HEK293 (cell line): ENCODE measurements around the gene SLC44A1.

ENCODE experiments used
- HOXA7 ChIP-seq: sonication (generic); formaldehyde crosslinking; IDR thresholded peaks from 2 replicates; pipeline ENCODE4 v1.8.1; 2022; ENCODE audit warnings: missing genetic modification reagents, borderline replicate concordance
- KLF9 ChIP-seq: fragments of 450-650 bp; formaldehyde crosslinking; IDR thresholded peaks from 2 replicates; pipeline ENCODE4 v1.5.1; 2016; ENCODE audit warnings: missing biosample characterization, missing genetic modification characterization, low read depth
- TF ChIP-seq, protein P1 (sequence below): fragments of 450-650 bp; formaldehyde crosslinking; IDR thresholded peaks from 2 replicates; pipeline ENCODE4 v1.5.1; 2016; ENCODE audit warnings: missing biosample characterization, missing genetic modification characterization, low read depth
- TF ChIP-seq, protein P2 (sequence below): fragments of 450-650 bp; formaldehyde crosslinking; IDR thresholded peaks from 2 replicates; pipeline ENCODE4 v1.5.1; 2016; ENCODE audit warnings: missing biosample characterization, missing genetic modification characterization

DNA sequence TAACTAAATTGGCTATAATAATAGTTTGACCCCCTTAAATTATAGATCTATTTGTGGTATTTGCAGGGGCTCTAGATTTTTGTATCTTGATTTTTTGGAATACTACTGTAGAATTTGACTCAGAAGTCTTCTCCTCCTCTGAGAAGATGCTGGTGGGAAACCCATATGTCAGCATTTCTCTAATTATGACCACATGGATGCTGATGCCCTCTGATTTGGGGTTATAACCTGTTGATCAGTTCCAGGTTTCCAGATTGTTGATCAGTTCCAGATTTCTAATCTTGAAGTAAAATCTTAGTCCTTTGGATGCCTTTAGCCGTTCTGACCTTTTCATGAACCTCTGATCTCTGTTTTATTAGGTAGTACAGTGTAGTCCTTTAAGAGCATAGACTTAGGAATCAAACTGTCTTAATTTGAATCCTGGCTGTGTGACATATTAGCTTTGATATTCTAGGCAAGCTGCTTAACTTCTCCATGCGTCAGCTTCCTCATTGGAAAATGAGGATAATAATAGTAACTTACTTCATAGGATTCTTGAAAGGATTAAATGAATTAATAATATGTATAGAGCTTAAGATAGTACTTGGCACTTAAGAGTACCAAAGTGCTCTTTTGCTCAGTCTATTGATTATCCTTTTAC lies 211.5 kb downstream of the SLC44A1 start:
- TF ChIP-seq, protein P1, sequence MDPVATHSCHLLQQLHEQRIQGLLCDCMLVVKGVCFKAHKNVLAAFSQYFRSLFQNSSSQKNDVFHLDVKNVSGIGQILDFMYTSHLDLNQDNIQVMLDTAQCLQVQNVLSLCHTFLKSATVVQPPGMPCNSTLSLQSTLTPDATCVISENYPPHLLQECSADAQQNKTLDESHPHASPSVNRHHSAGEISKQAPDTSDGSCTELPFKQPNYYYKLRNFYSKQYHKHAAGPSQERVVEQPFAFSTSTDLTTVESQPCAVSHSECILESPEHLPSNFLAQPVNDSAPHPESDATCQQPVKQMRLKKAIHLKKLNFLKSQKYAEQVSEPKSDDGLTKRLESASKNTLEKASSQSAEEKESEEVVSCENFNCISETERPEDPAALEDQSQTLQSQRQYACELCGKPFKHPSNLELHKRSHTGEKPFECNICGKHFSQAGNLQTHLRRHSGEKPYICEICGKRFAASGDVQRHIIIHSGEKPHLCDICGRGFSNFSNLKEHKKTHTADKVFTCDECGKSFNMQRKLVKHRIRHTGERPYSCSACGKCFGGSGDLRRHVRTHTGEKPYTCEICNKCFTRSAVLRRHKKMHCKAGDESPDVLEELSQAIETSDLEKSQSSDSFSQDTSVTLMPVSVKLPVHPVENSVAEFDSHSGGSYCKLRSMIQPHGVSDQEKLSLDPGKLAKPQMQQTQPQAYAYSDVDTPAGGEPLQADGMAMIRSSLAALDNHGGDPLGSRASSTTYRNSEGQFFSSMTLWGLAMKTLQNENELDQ (tag by site-specific recombination), result no peak
- TF ChIP-seq HOXA7 (CRISPR knock-in tag), result no peak
- no peak for TF ChIP-seq KLF9 (tag by site-specific recombination)
- TF ChIP-seq, protein P2, sequence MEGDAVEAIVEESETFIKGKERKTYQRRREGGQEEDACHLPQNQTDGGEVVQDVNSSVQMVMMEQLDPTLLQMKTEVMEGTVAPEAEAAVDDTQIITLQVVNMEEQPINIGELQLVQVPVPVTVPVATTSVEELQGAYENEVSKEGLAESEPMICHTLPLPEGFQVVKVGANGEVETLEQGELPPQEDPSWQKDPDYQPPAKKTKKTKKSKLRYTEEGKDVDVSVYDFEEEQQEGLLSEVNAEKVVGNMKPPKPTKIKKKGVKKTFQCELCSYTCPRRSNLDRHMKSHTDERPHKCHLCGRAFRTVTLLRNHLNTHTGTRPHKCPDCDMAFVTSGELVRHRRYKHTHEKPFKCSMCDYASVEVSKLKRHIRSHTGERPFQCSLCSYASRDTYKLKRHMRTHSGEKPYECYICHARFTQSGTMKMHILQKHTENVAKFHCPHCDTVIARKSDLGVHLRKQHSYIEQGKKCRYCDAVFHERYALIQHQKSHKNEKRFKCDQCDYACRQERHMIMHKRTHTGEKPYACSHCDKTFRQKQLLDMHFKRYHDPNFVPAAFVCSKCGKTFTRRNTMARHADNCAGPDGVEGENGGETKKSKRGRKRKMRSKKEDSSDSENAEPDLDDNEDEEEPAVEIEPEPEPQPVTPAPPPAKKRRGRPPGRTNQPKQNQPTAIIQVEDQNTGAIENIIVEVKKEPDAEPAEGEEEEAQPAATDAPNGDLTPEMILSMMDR (tag by site-specific recombination), result no peak
